HUES6 (cell line): ENCODE data around the gene PCDH9.

Source experiments
- H3K27ac ChIP-seq: 2 replicates; pipeline ENCODE4 v1.7.0; 2013; ENCODE audit warnings: low read depth, mild to moderate bottlenecking, low read length, inconsistent platforms
- H3K27me3 ChIP-seq: 2 replicates; pipeline ENCODE4 v1.6.1; 2013; ENCODE audit warnings: low read length; ENCODE audit not compliant: control insufficient read depth, insufficient read depth
- H3K36me3 ChIP-seq: 2 replicates; pipeline ENCODE4 v1.6.1; 2013; ENCODE audit warnings: low read length; ENCODE audit not compliant: control insufficient read depth, insufficient read depth
- H3K4me1 ChIP-seq: 2 replicates; pipeline ENCODE4 v1.6.1; 2013; ENCODE audit warnings: low read length; ENCODE audit not compliant: control insufficient read depth, insufficient read depth
- H3K4me3 ChIP-seq: 2 replicates; pipeline ENCODE4 v1.5.1; 2013; ENCODE audit warnings: low read depth, low read length
- H3K9ac ChIP-seq: one replicate; pipeline ENCODE4 v1.6.1; 2013; ENCODE audit warnings: mild to moderate bottlenecking, low read length
- H3K9me3 ChIP-seq: 2 replicates; pipeline ENCODE4 v1.6.1; 2013; ENCODE audit warnings: low read depth, low read length; ENCODE audit not compliant: control insufficient read depth, insufficient read depth

Gene PCDH9

GRCh38 chr13:66469745-66470144 lies 760.4 kb downstream of the PCDH9 start:
- no peak overlapping the region for H3K9ac ChIP-seq
- no peaks in the 10 kb centered on the region for H3K9me3 ChIP-seq
- no peaks in the 10 kb centered on the region for H3K36me3 ChIP-seq
- no peak overlapping the region for H3K4me3 ChIP-seq
- H3K4me1 ChIP-seq: no peaks in the 10 kb centered on the region
- H3K27me3 ChIP-seq: no peaks in the 10 kb centered on the region
- no peak overlapping the region for H3K27ac ChIP-seq

- no peak overlapping the region for H3K4me3 ChIP-seq
- no peaks in the 10 kb centered on the region for H3K36me3 ChIP-seq
- H3K9ac ChIP-seq: no peak overlapping the region
- H3K9me3 ChIP-seq: no peaks in the 10 kb centered on the region
- H3K27me3 ChIP-seq: no peaks in the 10 kb centered on the region
- no peak overlapping the region for H3K27ac ChIP-seq
- no peaks in the 10 kb centered on the region for H3K4me1 ChIP-seq
Measured at GRCh38 chr13:66468656-66469055, 761.5 kb downstream of the PCDH9 start.

GRCh38 chr13:66462187-66462586 lies 767.9 kb downstream of the PCDH9 start:
- Histone ChIP-seq H3K9ac (no peak overlapping the region), H3K27ac (no peak overlapping the region), H3K4me1 (no peaks in the 10 kb centered on the region), H3K4me3 (no peak overlapping the region), H3K36me3 (no peaks in the 10 kb centered on the region), H3K27me3 (no peaks in the 10 kb centered on the region), H3K9me3 (no peaks in the 10 kb centered on the region)

GRCh38 chr13:66461021-66461420 lies 769.1 kb downstream of the PCDH9 start:
- no peaks in the 10 kb centered on the region for H3K9me3 ChIP-seq
- H3K27me3 ChIP-seq: no peaks in the 10 kb centered on the region
- no peaks in the 10 kb centered on the region for H3K36me3 ChIP-seq
- H3K4me3 ChIP-seq: no peak overlapping the region
- H3K27ac ChIP-seq: no peak overlapping the region
- no peak overlapping the region for H3K9ac ChIP-seq
- H3K4me1 ChIP-seq: no peaks in the 10 kb centered on the region

GRCh38 chr13:66459634-66460033 lies 770.5 kb downstream of the PCDH9 start:
- Histone ChIP-seq H3K4me3 (no peak overlapping the region), H3K9me3 (no peaks in the 10 kb centered on the region), H3K4me1 (no peaks in the 10 kb centered on the region), H3K27ac (no peak overlapping the region), H3K9ac (no peak overlapping the region), H3K36me3 (no peaks in the 10 kb centered on the region), H3K27me3 (no peaks in the 10 kb centered on the region)

GRCh38 chr13:66459143-66459542 lies 771.0 kb downstream of the PCDH9 start:
- Histone ChIP-seq H3K9ac (no peak overlapping the region), H3K4me1 (no peaks in the 10 kb centered on the region), H3K4me3 (no peak overlapping the region), H3K9me3 (no peaks in the 10 kb centered on the region), H3K36me3 (no peaks in the 10 kb centered on the region), H3K27me3 (no peaks in the 10 kb centered on the region), H3K27ac (no peak overlapping the region)

- no peak overlapping the region for H3K27ac ChIP-seq
- no peaks in the 10 kb centered on the region for H3K36me3 ChIP-seq
- no peaks in the 10 kb centered on the region for H3K9me3 ChIP-seq
- H3K4me1 ChIP-seq: no peaks in the 10 kb centered on the region
- H3K27me3 ChIP-seq: no peaks in the 10 kb centered on the region
- H3K4me3 ChIP-seq: no peak overlapping the region
- no peak overlapping the region for H3K9ac ChIP-seq
Measured at GRCh38 chr13:66446413-66446812, 783.7 kb downstream of the PCDH9 start.

GRCh38 chr13:66443926-66444325 lies 786.2 kb downstream of the PCDH9 start:
- Histone ChIP-seq H3K4me1 (no peaks in the 10 kb centered on the region), H3K9me3 (no peaks in the 10 kb centered on the region; the same call in 1 of the 2 replicates), H3K36me3 (no peaks in the 10 kb centered on the region), H3K4me3 (no peak overlapping the region), H3K27ac (no peak overlapping the region), H3K9ac (no peak overlapping the region), H3K27me3 (no peaks in the 10 kb centered on the region)

- Histone ChIP-seq H3K27me3 (no peaks in the 10 kb centered on the region), H3K4me1 (no peaks in the 10 kb centered on the region), H3K9ac (no peak overlapping the region), H3K27ac (no peak overlapping the region), H3K36me3 (no peaks in the 10 kb centered on the region), H3K9me3 (peaks cover 6% of the 10 kb centered on the region; the same call in 1 of the 2 replicates), H3K4me3 (no peak overlapping the region)
Measured at GRCh38 chr13:66440938-66441337, 789.2 kb downstream of the PCDH9 start.

- no peak overlapping the region for H3K27ac ChIP-seq
- H3K36me3 ChIP-seq: no peaks in the 10 kb centered on the region
- no peaks in the 10 kb centered on the region for H3K27me3 ChIP-seq
- no peaks in the 10 kb centered on the region for H3K4me1 ChIP-seq
- no peaks in the 10 kb centered on the region for H3K9me3 ChIP-seq
- no peak overlapping the region for H3K9ac ChIP-seq
- H3K4me3 ChIP-seq: no peak overlapping the region
Measured at GRCh38 chr13:66430728-66431127, 799.4 kb downstream of the PCDH9 start.

GRCh38 chr13:66430269-66430668 lies 799.9 kb downstream of the PCDH9 start:
- no peaks in the 10 kb centered on the region for H3K36me3 ChIP-seq
- no peak overlapping the region for H3K27ac ChIP-seq
- no peaks in the 10 kb centered on the region for H3K4me1 ChIP-seq
- H3K9me3 ChIP-seq: no peaks in the 10 kb centered on the region
- no peak overlapping the region for H3K4me3 ChIP-seq
- no peak overlapping the region for H3K9ac ChIP-seq
- no peaks in the 10 kb centered on the region for H3K27me3 ChIP-seq

GRCh38 chr13:66429156-66429555 lies 801.0 kb downstream of the PCDH9 start:
- no peak overlapping the region for H3K27ac ChIP-seq

More at GRCh38 chr13:66429156-66429555, 801.0 kb downstream of the PCDH9 start:
- no peaks in the 10 kb centered on the region for H3K27me3 ChIP-seq
- no peaks in the 10 kb centered on the region for H3K9me3 ChIP-seq
- H3K36me3 ChIP-seq: no peaks in the 10 kb centered on the region
- H3K4me3 ChIP-seq: no peak overlapping the region
- H3K4me1 ChIP-seq: no peaks in the 10 kb centered on the region
- H3K9ac ChIP-seq: no peak overlapping the region
